ENCODE data around the gene PINK1. TPM values are rescaled to one million over a fixed set of nuclear protein-coding genes. Genes with fewer than 3 reads are reported as not detected.
"Not testable (repeated sequence)": the region's sequence is repeated elsewhere in the genome, so short reads cannot be mapped to it uniquely, and the experiment has no call there.

Gene PINK1
- total RNA-seq, 1 experiment from 2014 or later = 7.2 TPM

DNA sequence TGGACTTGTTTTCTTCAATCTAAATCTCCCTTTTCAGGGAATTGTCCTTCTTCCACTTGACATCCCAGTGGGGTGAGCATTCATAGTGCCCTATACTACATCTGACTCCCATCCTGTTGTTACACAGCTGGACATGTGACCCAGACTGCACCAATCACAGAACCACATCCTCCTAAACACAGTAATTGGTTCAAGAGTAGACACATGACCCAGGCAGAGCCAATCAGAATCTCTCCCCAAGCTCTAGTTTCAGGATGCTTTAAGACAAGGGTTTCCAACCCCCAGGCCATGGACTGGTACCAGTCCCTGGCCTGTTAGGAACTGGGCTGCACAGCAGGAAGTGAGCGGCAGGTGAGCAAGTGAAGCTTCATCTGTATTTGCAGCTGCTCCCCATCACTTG, 33.5 kb downstream of the PINK1 start:
- intact Hi-C loops (cut with micrococcal nuclease; ENCODE audit: unreplicated experiment) = no loop called here
- TF ChIP-seq, protein P1, sequence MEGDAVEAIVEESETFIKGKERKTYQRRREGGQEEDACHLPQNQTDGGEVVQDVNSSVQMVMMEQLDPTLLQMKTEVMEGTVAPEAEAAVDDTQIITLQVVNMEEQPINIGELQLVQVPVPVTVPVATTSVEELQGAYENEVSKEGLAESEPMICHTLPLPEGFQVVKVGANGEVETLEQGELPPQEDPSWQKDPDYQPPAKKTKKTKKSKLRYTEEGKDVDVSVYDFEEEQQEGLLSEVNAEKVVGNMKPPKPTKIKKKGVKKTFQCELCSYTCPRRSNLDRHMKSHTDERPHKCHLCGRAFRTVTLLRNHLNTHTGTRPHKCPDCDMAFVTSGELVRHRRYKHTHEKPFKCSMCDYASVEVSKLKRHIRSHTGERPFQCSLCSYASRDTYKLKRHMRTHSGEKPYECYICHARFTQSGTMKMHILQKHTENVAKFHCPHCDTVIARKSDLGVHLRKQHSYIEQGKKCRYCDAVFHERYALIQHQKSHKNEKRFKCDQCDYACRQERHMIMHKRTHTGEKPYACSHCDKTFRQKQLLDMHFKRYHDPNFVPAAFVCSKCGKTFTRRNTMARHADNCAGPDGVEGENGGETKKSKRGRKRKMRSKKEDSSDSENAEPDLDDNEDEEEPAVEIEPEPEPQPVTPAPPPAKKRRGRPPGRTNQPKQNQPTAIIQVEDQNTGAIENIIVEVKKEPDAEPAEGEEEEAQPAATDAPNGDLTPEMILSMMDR (conservative IDR thresholded peaks at IDR 0.05; ENCODE audit: low read depth, low read length) = no peak
- BruUV-seq (replicated peaks) = no TSS peak
- H3K27me3 ChIP-seq (replicated peaks; ENCODE audit: insufficient read depth, low read depth, low read length, poor library complexity) = no peaks in the 10 kb centered on the region
- no peaks in the 10 kb centered on the region for H3K9me3 ChIP-seq (ENCODE audit: low read depth, low read length, poor library complexity, severe bottlenecking)
- H3K27ac ChIP-seq (ENCODE audit: low read depth, low read length, poor library complexity, severe bottlenecking) = no peak overlapping the region
- CTCF ChIA-PET = no interaction called here
- H3K4me3 ChIP-seq (ENCODE audit: low read depth, low read length, poor library complexity, severe bottlenecking) = no peak overlapping the region
- no peaks in the 10 kb centered on the region for H3K36me3 ChIP-seq (ENCODE audit: insufficient read depth, low read length, poor library complexity, severe bottlenecking)
- POLR2A ChIA-PET (ENCODE audit: low non-redundant PET) = no interaction called here
- peak; percentile 37 for DNase-seq (ENCODE audit: low spot score)
- no peaks in the 10 kb centered on the region for H3K4me1 ChIP-seq (ENCODE audit: insufficient read depth, low read length, poor library complexity, severe bottlenecking)

DNA sequence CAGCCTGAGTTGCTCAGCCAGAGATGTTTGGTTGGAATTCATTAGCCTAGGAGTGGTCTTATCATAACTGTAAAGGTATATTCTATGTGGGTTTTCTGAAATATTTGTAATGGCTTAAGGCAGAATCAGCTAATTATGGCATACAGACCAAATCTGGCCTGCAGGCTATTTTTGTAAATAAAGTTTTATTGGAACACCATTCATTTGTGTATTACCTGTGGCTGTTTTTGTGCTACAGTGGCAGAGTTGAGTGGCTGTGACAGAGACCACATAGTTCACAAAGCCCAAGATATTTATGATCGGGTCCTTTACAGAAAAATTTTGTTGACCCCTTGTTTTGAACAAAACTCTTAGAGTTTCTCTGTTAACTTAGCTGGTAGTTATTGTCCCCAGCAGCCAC, 35.3 kb downstream of the PINK1 start:
- H3K27ac ChIP-seq (ENCODE audit: low read depth, low read length, poor library complexity, severe bottlenecking) = no peak overlapping the region
- ChIA-PET CTCF (no interaction called here), POLR2A (ENCODE audit: low non-redundant PET) (no interaction called here)
- TF ChIP-seq, protein P1 (conservative IDR thresholded peaks at IDR 0.05; ENCODE audit: low read depth, low read length) = no peak
- intact Hi-C loops (cut with micrococcal nuclease; ENCODE audit: unreplicated experiment) = no loop called here
- DNase-seq (ENCODE audit: low spot score) = no peak
- H3K36me3 ChIP-seq (ENCODE audit: insufficient read depth, low read length, poor library complexity, severe bottlenecking) = no peaks in the 10 kb centered on the region
- H3K27me3 ChIP-seq (replicated peaks; ENCODE audit: insufficient read depth, low read depth, low read length, poor library complexity) = no peaks in the 10 kb centered on the region
- no peaks in the 10 kb centered on the region for H3K9me3 ChIP-seq (ENCODE audit: low read depth, low read length, poor library complexity, severe bottlenecking)
- no TSS peak for BruUV-seq (replicated peaks)
- no peak overlapping the region for H3K4me3 ChIP-seq (ENCODE audit: low read depth, low read length, poor library complexity, severe bottlenecking)
- H3K4me1 ChIP-seq (ENCODE audit: insufficient read depth, low read length, poor library complexity, severe bottlenecking) = no peaks in the 10 kb centered on the region

DNA sequence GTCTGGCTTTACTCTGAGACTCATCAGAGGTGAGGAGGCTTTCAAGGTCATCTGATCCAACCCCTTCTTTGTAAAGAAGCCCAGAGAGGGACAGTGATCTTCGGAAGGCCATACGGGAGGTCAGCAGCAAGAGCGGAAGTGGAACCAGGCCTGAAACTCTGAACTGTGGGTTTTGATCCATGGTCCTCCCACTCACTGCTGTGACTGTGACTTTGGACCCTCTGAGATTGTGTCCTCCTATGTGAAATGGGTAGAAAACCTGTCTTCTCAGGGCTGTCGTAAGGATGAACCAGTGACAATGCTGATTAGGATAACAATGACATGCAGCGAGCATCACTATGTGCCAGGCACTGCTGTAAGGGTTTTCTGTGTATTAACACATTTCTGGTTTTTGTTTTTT, 37.7 kb downstream of the PINK1 start:
- Histone ChIP-seq H3K4me1 (ENCODE audit: insufficient read depth, low read length, poor library complexity, severe bottlenecking) (no peaks in the 10 kb centered on the region), H3K9me3 (ENCODE audit: low read depth, low read length, poor library complexity, severe bottlenecking) (no peaks in the 10 kb centered on the region), H3K27me3 (replicated peaks; ENCODE audit: insufficient read depth, low read depth, low read length, poor library complexity) (no peaks in the 10 kb centered on the region), H3K4me3 (ENCODE audit: low read depth, low read length, poor library complexity, severe bottlenecking) (no peak overlapping the region), H3K27ac (ENCODE audit: low read depth, low read length, poor library complexity, severe bottlenecking) (no peak overlapping the region), H3K36me3 (ENCODE audit: insufficient read depth, low read length, poor library complexity, severe bottlenecking) (no peaks in the 10 kb centered on the region)
- TF ChIP-seq EZH2 (IDR thresholded peaks at IDR 0.05; ENCODE audit: borderline replicate concordance, low read depth, low read length, poor library complexity, severe bottlenecking) = no peak
- ChIA-PET POLR2A (ENCODE audit: low non-redundant PET) (no interaction called here), CTCF (no interaction called here)
- intact Hi-C loops (cut with micrococcal nuclease; ENCODE audit: unreplicated experiment) = no loop called here
- no peak for DNase-seq (ENCODE audit: low spot score)
- BruUV-seq (replicated peaks) = no TSS peak

DNA sequence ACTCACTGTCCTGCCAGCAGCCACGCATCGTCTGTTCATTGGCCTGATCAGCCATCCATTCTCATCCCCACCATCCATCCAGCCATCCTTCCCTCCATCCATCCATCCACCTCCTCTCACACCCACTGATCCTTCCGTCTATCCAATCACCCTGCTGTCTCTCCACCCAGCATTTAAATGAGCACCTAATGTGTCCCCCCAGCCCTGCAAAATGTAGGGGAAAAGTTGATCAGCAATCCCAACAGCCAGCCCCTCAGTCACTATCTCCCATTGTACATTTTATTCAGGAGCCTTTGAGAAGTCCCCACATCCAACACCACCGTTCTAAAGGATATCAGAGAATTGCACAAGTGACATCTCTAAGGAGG, 39.0 kb downstream of the PINK1 start:
- POLR2A ChIA-PET (ENCODE audit: low non-redundant PET) = no interaction called here
- intact Hi-C loops (cut with micrococcal nuclease; ENCODE audit: unreplicated experiment) = no loop called here
- no peak for TF ChIP-seq EZH2 (IDR thresholded peaks at IDR 0.05; ENCODE audit: borderline replicate concordance, low read depth, low read length, poor library complexity, severe bottlenecking)
- TF ChIP-seq, protein P1 (conservative IDR thresholded peaks at IDR 0.05; ENCODE audit: low read depth, low read length) = no peak
- no peaks in the 10 kb centered on the region for H3K36me3 ChIP-seq (ENCODE audit: insufficient read depth, low read length, poor library complexity, severe bottlenecking)
- no TSS peak for BruUV-seq (replicated peaks)
- CTCF ChIA-PET = no interaction called here
- H3K4me1 ChIP-seq (ENCODE audit: insufficient read depth, low read length, poor library complexity, severe bottlenecking) = no peaks in the 10 kb centered on the region
- H3K27me3 ChIP-seq (replicated peaks; ENCODE audit: insufficient read depth, low read depth, low read length, poor library complexity) = no peaks in the 10 kb centered on the region
- no peak overlapping the region for H3K27ac ChIP-seq (ENCODE audit: low read depth, low read length, poor library complexity, severe bottlenecking)
- no peaks in the 10 kb centered on the region for H3K9me3 ChIP-seq (ENCODE audit: low read depth, low read length, poor library complexity, severe bottlenecking)
- DNase-seq (ENCODE audit: low spot score) = no peak
- H3K4me3 ChIP-seq (ENCODE audit: low read depth, low read length, poor library complexity, severe bottlenecking) = no peak overlapping the region

DNA sequence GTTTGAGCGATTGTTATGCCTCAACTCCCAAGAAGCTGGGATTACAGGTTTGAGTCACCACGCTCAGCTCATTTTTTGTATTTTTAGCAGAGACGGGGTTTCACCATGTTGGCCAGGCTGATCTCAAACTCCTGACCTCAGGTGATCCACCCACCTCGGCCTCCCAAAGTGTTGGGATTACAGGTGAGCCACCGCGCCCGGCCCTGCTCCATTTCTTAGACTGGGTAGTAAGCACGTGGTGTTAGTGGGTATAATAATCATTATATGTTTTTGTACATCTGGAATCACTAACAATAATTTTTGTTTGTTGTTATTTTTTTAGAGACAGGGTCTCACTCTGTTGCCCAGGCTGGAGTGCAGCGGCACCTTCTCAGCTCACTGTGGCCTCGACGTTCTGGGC, 40.4 kb downstream of the PINK1 start:
- intact Hi-C loops (cut with micrococcal nuclease; ENCODE audit: unreplicated experiment); H3K9me3 ChIP-seq (ENCODE audit: low read depth, low read length, poor library complexity, severe bottlenecking); H3K36me3 ChIP-seq (ENCODE audit: insufficient read depth, low read length, poor library complexity, severe bottlenecking); H3K4me1 ChIP-seq (ENCODE audit: insufficient read depth, low read length, poor library complexity, severe bottlenecking); BruUV-seq (replicated peaks); H3K27ac ChIP-seq (ENCODE audit: low read depth, low read length, poor library complexity, severe bottlenecking); POLR2A ChIA-PET (ENCODE audit: low non-redundant PET); H3K4me3 ChIP-seq (ENCODE audit: low read depth, low read length, poor library complexity, severe bottlenecking); H3K27me3 ChIP-seq (replicated peaks; ENCODE audit: insufficient read depth, low read depth, low read length, poor library complexity); DNase-seq (ENCODE audit: low spot score): not testable (repeated sequence)
- CTCF ChIA-PET = interaction anchor here (0.7 kb wide), 1 partner anchor 54 kb away, joined by 7 read pairs; no protein-coding TSS in a partner anchor
